Hepatocyte (in vitro differentiated cells): ENCODE results near the gene GABBR2.

Source experiments
- EZH2 ChIP-seq: fragments of 200-600 bp; sonication (generic); IDR thresholded peaks from 2 replicates; pipeline ENCODE4 v1.6.1; 2016; ENCODE audit warnings: antibody characterized with exemption, mild to moderate bottlenecking, borderline replicate concordance
- EZH2phosphoT487 ChIP-seq: fragments of 200-600 bp; sonication (generic); IDR thresholded peaks from one replicate; pipeline ENCODE4 v1.6.1; 2018; ENCODE audit warnings: antibody characterized with exemption, mild to moderate bottlenecking, low read depth, moderate library complexity; ENCODE audit not compliant: unreplicated experiment, severe bottlenecking
- TF ChIP-seq, protein P1 (sequence below): fragments of 200-600 bp; sonication (generic); IDR thresholded peaks from 2 replicates; pipeline ENCODE4 v1.5.1; 2016; ENCODE audit warnings: antibody characterized with exemption, mild to moderate bottlenecking; ENCODE audit not compliant: poor library complexity

DNA sequence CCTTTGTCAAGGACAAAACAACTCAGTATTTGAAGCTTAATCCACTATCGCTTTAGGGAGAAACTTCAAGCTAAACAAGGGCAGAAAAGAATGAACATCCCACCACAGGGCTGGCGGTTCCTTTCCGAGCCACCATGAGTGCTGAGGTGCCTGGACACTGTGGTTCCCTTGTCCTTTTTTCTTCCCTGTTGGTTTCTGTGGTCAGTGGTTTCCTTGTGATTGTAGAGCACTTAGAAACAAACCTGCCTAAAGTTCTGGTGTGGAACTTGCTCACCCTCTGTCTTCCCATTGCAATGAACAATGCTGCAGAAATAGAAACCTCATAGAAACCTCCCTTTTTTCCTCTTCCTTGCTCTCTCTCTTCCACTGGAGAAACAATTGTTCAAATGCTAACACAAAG is 373.9 kb downstream of the GABBR2 start:
- TF ChIP-seq EZH2: no peak
- TF ChIP-seq, protein P1, sequence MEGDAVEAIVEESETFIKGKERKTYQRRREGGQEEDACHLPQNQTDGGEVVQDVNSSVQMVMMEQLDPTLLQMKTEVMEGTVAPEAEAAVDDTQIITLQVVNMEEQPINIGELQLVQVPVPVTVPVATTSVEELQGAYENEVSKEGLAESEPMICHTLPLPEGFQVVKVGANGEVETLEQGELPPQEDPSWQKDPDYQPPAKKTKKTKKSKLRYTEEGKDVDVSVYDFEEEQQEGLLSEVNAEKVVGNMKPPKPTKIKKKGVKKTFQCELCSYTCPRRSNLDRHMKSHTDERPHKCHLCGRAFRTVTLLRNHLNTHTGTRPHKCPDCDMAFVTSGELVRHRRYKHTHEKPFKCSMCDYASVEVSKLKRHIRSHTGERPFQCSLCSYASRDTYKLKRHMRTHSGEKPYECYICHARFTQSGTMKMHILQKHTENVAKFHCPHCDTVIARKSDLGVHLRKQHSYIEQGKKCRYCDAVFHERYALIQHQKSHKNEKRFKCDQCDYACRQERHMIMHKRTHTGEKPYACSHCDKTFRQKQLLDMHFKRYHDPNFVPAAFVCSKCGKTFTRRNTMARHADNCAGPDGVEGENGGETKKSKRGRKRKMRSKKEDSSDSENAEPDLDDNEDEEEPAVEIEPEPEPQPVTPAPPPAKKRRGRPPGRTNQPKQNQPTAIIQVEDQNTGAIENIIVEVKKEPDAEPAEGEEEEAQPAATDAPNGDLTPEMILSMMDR: no peak
- no peak for TF ChIP-seq EZH2phosphoT487
